Activated naive CD4-positive, alpha-beta T cell treated with anti-CD3 and anti-CD28 coated beads, Interleukin-2, amount 50 U/mL, for 72 hours (primary cell): ENCODE measurements around the gene IP6K2. TPM values are rescaled to one million over a fixed set of nuclear protein-coding genes. Genes with fewer than 3 reads are reported as not detected.

Source experiments
- ATAC-seq, 2 donors: fragments of 150-1000 bp; cut with Tn5 transposase; 2 replicates each; pipeline ENCODE4 v1.10.0; 2021; ENCODE audit warnings: mild to moderate bottlenecking in 2 of 2, moderate library complexity in 2 of 2
- DNase-seq, 2 donors: peaks; one replicate each; pipeline ENCODE4 v3.0.0; 2021 to 2022; ENCODE audit warnings: low spot score in 2 of 2
- H3K27ac Mint-ChIP-seq, 2 donors: one replicate each; pipeline ENCODE4 v1.8.0; 2022; ENCODE audit warnings: mild to moderate bottlenecking in 2 of 2, mixed read lengths in 2 of 2
- H3K36me3 Mint-ChIP-seq, 2 donors: one replicate each; pipeline ENCODE4 v1.8.0; 2022; ENCODE audit warnings: mixed read lengths in 2 of 2
- H3K9me3 Mint-ChIP-seq, 2 donors: one replicate each; pipeline ENCODE4 v1.8.0; 2022; ENCODE audit warnings: mixed read lengths in 2 of 2
- total RNA-seq, 2 donors: library from RNA; stranded (reverse); gene quantifications; one replicate each; pipeline ENCODE4 v1.2.3, GENCODE V29; 2022

IP6K2 gene
- total RNA-seq, 2 donors from 2014 or later = 53.8 to 73.5 TPM

DNA sequence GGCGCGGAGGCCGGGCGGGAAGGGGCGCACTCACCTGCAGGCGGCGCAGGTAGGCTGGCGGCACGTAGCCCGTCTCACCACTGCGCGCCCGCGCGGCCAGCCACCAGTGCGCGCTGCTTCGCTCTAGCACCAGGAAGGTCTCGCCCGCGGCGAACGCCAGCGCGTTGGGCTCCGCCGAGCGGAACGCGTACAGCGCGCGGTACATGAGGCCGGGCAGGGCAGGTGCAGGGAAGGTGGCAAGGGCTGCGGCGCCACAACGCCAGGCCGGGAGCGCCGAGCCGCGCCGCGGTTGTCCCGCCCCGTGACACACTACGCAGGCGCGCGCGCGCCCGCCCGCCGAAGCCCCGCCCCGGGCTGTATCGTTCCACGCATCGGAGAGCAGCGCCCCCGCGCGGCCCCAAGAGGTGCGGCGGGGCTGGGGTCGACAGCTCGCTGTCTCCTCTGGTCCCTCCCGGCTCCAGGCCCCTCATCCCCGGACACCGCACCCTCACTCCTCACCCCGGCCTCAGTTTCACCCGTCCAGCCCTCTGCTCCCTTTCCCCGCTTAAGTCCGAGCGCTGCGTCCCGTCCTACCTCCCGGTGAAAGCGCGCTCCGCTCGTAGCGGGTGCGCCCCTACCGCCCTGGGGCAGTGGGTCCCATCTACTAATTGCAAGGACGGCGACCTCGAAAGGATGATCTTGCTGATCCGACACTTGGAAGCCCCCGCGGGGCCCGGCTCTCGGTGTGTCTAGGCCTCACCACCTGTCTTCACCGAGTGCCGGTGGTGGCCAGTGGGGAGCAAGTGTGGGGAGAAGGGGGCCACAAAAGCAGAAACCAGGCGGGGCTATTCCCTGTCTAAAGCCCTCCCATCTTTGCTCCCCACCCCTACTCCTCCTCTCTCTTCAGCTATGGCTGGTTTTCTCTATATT is 31.2 kb downstream of the IP6K2 start, which contains the start of gene NCKIPSD:
Gene NCKIPSD (minus strand): TSS at position 313 of the 909 bp plus-strand sequence. CDS start 108 bp downstream, at position 205.
- Mint-ChIP-seq H3K36me3 (peaks cover 0 to 31% of the 10 kb centered on the region in 2 donors), H3K27ac (peak within 1 kb of the TSS; percentile 78 to 94), H3K9me3 (no peaks in the 10 kb centered on the region)
- DNase-seq = peak; percentile 90 to 92
- peak; percentile 89 to 92 for ATAC-seq

DNA sequence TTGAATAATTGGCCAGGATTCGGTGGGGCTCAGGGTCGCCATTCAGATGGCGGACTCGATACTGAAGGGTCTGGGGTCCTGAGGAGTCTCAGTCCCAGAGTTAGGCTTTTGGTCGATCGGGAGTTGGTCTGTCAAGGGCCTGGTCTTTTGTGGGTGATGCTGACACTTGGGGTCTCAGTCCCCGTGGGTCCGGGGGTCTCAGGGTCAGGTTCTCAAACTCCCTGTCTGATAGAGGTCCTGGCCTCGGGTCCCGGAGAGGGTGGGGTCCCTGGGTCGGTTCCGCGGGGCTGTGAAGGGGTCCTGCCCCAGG is 31.8 kb downstream of the IP6K2 start:
- ATAC-seq (no peak), DNase-seq (peak in 1 of 2 donors; percentile 57)
- peaks cover 0 to 37% of the 10 kb centered on the region in 2 donors for H3K36me3 Mint-ChIP-seq
- H3K9me3 Mint-ChIP-seq = no peaks in the 10 kb centered on the region
- H3K27ac Mint-ChIP-seq = peak overlapping the region; percentile 68 to 78

DNA sequence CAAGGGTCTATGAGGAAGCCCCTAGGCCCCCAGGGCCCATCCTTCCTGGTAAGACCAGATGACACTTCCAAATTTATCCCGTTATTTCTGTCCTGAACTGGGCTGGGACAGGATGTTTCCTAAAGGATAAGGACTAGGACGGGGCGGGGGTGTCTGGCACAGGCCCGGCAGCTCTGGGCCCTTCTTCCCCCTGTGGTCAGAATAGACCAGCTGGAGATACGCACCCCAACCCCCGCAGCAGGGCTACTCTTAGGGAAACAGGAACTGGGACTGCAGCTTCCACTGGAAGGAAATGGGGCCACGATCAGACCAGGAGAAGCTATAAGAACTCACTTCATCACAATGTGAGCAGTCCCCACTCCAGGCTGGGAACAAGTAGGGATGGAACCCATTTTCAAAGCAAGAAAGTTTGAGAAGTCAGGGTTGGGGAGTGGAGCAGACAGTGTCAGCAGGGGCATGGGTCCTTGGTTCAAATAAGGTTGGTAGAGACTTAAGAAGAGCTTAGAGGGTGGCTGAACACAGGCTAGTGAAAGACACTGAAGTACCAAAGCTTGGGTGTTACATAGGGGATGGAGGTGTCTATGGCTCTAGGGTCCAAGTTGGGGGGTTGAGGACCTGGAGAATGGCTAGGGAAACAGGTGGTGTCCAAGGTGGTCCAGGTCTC is 32.4 kb downstream of the IP6K2 start:
- no peak for ATAC-seq
- no peaks in the 10 kb centered on the region for H3K9me3 Mint-ChIP-seq
- H3K36me3 Mint-ChIP-seq = peaks cover 0 to 37% of the 10 kb centered on the region in 2 donors
- peak overlapping the region; percentile 78 to 94 for H3K27ac Mint-ChIP-seq
- peak in 1 of 2 donors; percentile 55 for DNase-seq

- H3K36me3 Mint-ChIP-seq = peaks cover 0 to 37% of the 10 kb centered on the region in 2 donors
- peak overlapping the region; percentile 63 to 78 for H3K27ac Mint-ChIP-seq
Measured at GRCh38 chr3:48684054-48684349, 33.0 kb downstream of the IP6K2 start.

DNA sequence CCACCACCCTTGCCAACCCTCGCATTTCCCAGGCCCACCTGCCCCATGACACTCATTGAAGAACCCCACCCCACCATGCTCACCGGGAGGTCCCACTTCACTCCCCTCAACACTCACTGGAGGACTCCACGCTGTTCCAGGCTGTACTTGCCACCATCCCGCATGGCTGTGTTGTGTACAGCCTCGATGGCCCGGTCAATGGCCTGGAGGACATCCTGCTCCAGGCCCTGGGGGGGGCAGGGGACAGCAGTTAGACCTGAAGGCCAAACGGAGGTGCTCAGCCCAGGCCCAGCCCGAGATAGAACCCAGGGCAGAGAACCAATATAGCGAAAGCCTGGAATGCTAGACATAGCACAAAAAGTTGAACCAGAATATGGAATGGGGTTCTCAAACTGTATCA is 34.2 kb downstream of the IP6K2 start:
- ATAC-seq (no peak), DNase-seq (no peak)
- H3K27ac Mint-ChIP-seq = no peak overlapping the region
- H3K9me3 Mint-ChIP-seq = no peaks in the 10 kb centered on the region
- peaks cover 0 to 47% of the 10 kb centered on the region in 2 donors for H3K36me3 Mint-ChIP-seq

More at GRCh38 chr3:48684054-48684349, 33.0 kb downstream of the IP6K2 start:
- no peak for DNase-seq
- ATAC-seq = no peak
- H3K9me3 Mint-ChIP-seq = no peaks in the 10 kb centered on the region

GRCh38 chr3:48681974-48682610 is 34.9 kb downstream of the IP6K2 start:
- no peaks in the 10 kb centered on the region for H3K9me3 Mint-ChIP-seq

GRCh38 chr3:48681541-48681880 is 35.5 kb downstream of the IP6K2 start:
- no peak for DNase-seq

More at GRCh38 chr3:48681974-48682610, 34.9 kb downstream of the IP6K2 start:
- peaks cover 0 to 53% of the 10 kb centered on the region in 2 donors for H3K36me3 Mint-ChIP-seq
- DNase-seq (no peak), ATAC-seq (no peak)
- H3K27ac Mint-ChIP-seq = no peak overlapping the region

DNA sequence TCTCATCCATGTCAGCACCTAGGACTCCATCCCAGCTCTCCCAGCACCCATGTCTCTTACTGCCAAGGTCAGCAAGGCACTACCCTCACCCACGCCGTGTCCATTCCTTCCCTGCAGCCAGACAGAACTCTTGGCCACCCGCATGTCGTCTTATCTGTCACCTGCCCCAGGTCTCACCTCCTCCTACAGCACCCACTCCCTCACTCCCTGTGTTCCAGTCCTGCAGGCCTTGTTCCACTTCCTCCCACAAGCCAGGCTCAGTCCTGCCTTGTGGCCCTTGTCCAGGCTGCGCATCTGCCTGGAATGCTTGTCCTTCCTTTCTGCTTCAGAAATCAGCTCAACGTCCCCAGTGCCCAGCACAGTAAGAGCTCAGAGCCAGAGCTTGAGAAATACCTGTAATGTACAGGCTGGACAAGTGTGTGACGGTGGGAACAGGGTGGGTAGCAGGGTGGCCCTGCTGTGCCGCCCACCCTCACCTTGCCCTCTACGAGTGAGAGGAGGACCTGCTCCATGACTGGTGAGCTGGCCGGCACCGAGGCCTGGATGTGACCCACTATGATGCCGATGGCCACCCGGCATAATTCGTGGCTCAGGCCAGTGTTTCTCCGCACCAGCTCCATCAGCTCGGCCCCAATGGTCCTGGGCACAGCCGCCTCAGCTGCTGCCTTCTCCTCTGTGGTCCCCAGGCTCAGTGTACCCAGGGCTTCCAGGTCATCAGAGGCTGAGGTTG is 36.0 kb downstream of the IP6K2 start:
- H3K27ac Mint-ChIP-seq = peak overlapping the region; percentile 23 to 69
- peaks cover 0 to 58% of the 10 kb centered on the region in 2 donors for H3K36me3 Mint-ChIP-seq
- no peak for ATAC-seq
- DNase-seq = no peak
- H3K9me3 Mint-ChIP-seq = no peaks in the 10 kb centered on the region

More at GRCh38 chr3:48681541-48681880, 35.5 kb downstream of the IP6K2 start:
- peaks cover 0 to 53% of the 10 kb centered on the region in 2 donors for H3K36me3 Mint-ChIP-seq
- no peaks in the 10 kb centered on the region for H3K9me3 Mint-ChIP-seq
- no peak for ATAC-seq
- no peak overlapping the region for H3K27ac Mint-ChIP-seq

DNA sequence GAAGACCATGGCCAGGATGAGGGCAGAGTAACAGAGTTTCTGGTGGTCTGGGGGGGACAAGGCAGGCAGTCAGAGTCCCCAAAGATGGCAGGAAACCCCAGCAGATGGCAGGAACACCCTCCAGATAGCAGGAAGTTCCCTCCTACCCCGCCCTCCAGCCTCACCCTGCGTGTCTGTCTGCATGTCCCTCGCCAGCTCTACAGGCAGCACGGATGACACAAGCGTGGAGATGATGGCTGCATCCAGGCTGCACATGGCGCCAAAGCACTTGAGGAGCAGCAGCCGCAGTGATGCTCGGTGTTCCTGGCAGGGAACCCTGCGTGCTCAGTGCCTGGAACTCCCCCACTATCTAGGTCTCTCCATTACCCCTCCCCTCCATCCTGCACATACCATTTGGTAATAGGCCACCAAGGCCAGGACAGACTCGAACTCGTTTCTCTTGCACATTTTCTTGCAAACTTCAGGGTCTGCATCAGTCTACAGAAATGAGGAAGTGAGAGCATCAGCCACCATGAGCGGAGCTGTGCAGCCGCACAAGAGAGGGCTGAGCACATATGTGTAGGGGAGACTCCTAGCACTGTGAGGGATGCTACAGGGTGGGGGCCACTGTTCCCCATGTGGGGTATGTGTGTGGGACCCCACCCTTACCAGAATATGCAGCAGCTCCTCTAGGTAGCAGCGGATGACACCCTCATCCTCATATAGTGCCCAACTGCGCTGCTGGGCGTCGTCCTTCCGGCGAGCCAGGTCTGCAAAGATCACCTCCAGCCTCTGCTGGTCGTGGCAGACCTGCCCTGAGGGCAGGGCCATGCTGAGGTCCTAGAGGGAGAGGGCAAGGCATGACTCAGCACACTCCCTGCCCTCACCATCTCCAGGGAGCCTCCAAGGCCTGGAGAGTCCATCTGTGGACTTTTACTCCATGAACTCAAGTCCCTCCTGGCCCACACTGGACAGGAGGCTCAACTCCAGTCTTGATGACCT is 37.3 kb downstream of the IP6K2 start:
- Mint-ChIP-seq H3K36me3 (peaks cover 0 to 52% of the 10 kb centered on the region in 2 donors), H3K27ac (peak overlapping the region in 1 of 2 donors; percentile 23), H3K9me3 (no peaks in the 10 kb centered on the region)
- no peak for DNase-seq
- no peak for ATAC-seq

GRCh38 chr3:48678566-48679380 is 38.2 kb downstream of the IP6K2 start:
- Mint-ChIP-seq H3K36me3 (peaks cover 0 to 44% of the 10 kb centered on the region in 2 donors), H3K27ac (no peak overlapping the region), H3K9me3 (no peaks in the 10 kb centered on the region)
- DNase-seq = no peak
- no peak for ATAC-seq

DNA sequence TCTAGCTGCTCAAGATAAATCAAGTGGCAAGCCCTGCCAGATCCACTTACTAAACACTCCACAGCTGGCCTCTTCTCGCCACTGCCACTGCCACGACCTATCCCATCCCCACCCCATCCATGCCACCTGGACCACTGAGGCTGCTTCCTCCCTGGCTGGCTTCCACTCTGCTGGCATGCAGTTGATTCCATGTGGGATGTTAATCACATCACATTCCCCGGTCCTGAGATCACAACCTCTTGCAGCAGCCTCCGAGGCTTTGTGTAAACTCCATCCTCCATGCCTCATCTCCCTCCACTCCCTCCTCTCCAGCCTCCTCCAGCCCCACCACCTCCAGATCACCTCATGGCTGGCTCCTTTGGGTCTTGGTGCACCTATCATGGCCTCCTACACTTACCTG is 39.0 kb downstream of the IP6K2 start:
- DNase-seq (no peak), ATAC-seq (no peak)
- Mint-ChIP-seq H3K9me3 (no peaks in the 10 kb centered on the region), H3K36me3 (peaks cover 0 to 42% of the 10 kb centered on the region in 2 donors), H3K27ac (peak overlapping the region; percentile 3 to 57)

DNA sequence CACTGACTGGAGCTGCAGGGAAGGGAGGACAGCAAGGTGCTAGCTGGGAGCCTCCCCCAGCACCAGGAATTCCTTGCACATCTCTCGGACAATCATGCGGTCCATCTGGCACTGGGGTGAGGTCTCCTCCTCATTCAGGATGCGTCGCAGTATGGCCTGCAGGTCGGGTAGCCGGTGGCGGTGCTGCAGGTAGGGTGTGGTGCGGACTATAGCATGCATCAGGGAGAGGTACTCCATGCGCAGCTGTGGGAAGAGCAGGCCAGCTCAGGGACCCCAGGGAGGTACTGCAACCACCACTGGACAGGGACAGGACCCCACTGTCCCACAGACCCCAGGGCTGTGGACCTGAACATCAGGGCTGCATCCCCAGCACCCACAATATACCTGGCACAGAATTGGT is 42.5 kb downstream of the IP6K2 start:
- Mint-ChIP-seq H3K9me3 (no peaks in the 10 kb centered on the region), H3K36me3 (peaks cover 7 to 33% of the 10 kb centered on the region in 2 donors), H3K27ac (peak overlapping the region in 1 of 2 donors; percentile 51)
- ATAC-seq (peak in 1 of 2 donors; percentile 14), DNase-seq (no peak)

DNA sequence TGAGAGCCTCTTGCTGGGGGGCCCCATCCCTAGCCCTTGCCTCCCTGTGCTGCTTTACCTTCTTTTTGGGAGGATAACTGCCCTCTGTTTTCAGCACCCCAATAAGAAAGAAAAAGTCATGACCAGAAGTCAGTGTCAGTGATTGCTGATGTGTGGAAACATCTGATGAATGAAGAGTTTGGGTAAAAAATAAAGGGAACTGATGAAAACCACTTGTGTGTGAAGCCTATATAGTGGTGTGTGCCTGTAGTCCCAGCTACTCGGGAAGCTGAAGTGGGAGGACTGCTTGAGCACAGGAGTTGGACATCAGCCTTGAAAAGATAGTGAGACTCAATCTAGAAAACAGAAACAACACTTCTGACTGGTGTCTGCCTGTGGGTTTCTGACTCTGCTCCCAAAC is 44.5 kb downstream of the IP6K2 start:
- DNase-seq (no peak), ATAC-seq (no peak)
- Mint-ChIP-seq H3K36me3 (peaks cover 7 to 21% of the 10 kb centered on the region in 2 donors), H3K9me3 (no peaks in the 10 kb centered on the region), H3K27ac (no peak overlapping the region)

DNA sequence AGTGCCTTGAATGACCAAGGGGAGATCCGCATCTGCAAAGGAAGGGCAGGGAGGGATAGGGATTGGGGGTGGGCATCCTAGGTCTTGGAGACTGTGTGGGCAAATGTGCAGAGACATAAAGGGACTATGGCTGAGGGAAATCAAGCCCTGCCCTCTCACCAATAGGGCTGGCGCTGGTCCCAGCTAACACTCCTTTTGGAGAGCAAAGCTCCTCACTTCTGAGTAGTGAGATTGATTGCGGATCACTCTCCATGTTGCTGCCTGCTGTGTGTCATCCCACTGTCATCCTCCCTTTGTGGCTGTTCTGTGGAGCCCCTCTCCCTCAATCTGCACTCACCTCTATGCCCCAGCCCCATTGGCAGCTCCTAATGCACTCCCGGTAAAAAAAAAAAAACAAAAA is 52.1 kb downstream of the IP6K2 start:
- ATAC-seq = no peak
- Mint-ChIP-seq H3K9me3 (peaks cover 0 to under 1% of the 10 kb centered on the region in 2 donors), H3K27ac (no peak overlapping the region), H3K36me3 (peaks cover 9 to 11% of the 10 kb centered on the region in 2 donors)
- DNase-seq = no peak

GRCh38 chr3:48664313-48664644 is 52.7 kb downstream of the IP6K2 start:
- peaks cover 0 to 3% of the 10 kb centered on the region in 2 donors for H3K9me3 Mint-ChIP-seq
- H3K27ac Mint-ChIP-seq = peak overlapping the region in 1 of 2 donors; percentile 84
- H3K36me3 Mint-ChIP-seq = peaks cover 11 to 13% of the 10 kb centered on the region in 2 donors
- DNase-seq (no peak), ATAC-seq (no peak)
